SKM-1 (cell line): ENCODE results near the gene SYNPO.

Source experiments
- DNase-seq: peaks from one replicate; lab custom pipeline; 2025; ENCODE audit not compliant: unreplicated experiment; lab: John Stamatoyannopoulos, UW

SYNPO gene

DNA sequence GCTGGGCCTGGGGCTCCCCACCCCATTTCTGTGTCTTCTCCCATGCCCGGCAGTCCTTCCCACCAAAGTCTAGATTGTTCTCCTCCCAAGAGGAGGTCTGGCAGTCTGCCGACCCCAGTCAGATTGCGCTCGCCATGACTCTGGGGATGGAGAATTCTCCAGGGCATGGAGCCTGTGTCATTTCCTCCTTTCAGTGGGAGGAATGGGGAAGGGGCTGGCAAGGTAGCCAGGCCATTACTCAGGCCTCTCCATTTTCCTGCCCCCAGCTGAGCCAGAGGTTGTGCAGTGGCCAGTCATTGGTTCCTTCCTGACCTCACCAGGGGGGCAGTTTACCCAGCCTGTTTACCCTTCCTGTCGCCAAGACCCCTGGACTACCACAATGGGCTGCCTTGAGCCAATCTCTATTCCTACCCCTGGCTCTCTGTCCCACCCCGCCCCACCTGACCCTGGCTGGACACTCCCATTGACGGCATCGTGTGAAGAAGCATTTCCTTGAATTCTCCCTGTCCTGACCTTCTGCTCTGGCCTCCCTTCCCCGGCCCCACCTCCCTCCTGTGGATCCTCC is 628 bp downstream of the SYNPO start:
- DNase-seq: no peak

DNA sequence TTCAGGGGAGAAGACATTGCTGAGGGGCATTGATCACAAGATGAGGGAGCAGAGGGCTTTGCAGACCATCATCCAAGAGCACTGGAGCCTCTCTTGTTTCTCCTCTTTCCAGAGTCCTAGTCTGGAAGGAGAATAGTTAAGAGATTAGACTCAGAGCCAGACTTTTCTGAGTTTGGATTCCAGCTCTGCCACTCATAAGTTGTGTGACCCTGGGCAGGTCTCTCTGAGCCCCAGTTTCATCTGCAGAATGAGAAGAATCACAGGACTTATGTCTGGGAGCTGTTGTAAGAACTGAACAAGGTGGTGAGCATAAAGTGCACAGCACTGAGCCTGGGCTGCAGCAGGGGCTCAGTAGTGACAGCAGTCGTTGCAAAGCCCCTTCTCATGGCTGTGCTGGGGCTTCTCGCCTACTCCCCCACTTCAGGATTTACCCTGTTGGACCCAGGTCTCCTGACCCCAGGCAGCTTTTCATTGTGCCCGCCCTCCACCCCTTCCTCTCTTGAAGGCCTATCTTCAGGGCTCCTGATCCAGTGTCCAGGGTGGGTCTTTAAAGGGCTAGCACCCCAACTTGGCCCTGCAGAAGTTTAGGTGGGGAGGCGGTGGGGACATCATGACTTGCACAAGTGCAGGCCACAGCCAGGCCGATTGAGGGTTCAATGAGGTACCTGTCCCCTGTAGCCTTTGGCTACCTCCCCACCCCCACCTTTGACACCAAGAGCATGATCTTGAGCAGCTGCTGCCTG is 1.5 kb downstream of the SYNPO start:
- no peak for DNase-seq

DNA sequence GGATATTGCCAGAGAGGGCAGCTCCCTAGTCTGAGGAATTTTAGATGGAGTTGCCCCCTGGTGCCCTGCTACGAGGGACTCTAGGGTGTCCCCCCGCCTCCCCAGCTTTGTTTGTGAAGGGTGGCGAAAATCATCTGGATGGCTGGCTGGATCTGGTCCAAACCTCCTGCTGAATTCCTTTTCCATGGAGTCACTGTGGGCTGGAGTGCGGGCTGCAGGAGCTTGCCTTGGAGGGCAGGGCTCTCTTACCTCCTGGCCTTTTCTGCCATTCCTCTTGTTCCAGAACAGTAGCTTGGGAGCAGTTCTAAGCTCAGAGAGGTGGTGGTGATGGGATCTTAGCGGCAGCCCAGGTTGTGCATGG is 2.1 kb downstream of the SYNPO start:
- DNase-seq: no peak

DNA sequence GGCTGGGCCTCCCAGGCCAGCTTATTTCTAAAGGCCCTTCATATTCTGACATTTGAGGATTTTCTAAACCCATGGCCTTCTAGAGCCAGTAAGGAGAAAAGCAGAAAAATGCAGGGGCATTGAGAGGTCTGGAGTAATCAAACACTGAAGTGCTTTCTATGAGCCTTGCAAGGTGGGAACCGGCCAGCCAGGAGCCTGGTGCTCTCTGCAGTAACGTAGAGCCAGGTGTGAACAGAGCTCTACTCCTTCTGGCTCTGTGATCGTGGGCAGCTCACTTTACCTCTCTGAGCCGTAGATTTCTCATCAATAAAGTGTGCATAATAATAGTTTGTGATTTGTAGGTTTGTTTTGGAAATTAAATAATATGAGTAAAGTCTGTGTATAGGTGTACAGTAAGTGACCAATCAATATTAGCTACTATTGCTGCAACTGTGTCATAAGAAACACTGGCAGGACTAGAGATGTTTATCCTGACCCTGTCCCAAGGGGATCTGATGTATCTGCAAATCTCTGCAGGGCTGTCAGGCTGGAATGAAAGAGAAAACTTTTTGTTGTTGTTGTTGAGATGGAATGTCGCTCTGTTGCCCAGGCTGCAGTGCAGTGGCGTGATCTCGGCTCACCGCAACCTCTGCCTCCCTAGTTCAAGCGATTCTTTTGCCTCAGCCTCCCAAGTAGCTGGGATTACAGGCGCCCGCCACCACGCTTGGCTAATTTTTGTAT is 2.7 kb downstream of the SYNPO start:
- no peak for DNase-seq

GRCh38 chr5:150644058-150644457 is 3.6 kb downstream of the SYNPO start:
- DNase-seq: no peak

- no peak for DNase-seq
Observed at GRCh38 chr5:150644514-150644913, 4.1 kb downstream of the SYNPO start.

GRCh38 chr5:150645070-150645700 is 4.7 kb downstream of the SYNPO start:
- no peak for DNase-seq

GRCh38 chr5:150647275-150648251 is 7.1 kb downstream of the SYNPO start:
- no peak for DNase-seq

DNA sequence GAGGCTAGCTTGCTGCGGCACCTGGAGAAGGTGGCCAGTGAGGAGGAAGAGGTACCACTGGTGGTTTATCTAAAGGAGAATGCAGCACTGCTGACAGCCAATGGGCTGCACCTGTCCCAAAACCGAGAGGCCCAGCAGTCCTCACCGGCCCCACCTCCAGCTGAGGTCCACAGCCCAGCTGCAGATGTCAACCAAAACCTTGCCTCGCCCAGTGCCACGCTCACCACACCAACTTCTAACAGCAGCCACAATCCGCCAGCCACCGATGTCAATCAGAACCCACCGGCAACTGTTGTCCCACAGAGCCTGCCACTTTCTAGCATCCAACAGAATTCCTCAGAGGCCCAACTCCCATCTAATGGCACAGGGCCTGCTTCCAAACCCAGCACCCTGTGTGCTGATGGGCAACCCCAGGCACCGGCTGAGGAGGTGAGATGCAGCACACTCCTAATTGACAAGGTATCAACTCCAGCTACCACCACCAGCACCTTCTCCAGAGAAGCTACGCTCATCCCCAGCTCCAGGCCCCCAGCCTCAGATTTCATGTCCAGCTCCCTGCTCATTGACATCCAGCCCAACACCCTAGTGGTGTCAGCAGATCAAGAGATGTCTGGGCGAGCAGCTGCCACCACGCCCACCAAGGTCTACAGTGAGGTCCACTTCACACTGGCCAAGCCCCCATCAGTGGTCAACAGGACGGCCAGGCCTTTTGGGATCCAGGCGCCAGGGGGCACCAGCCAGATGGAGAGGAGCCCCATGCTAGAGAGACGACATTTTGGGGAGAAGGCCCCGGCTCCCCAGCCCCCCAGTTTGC is 8.0 kb downstream of the SYNPO start:
- DNase-seq: no peak

DNA sequence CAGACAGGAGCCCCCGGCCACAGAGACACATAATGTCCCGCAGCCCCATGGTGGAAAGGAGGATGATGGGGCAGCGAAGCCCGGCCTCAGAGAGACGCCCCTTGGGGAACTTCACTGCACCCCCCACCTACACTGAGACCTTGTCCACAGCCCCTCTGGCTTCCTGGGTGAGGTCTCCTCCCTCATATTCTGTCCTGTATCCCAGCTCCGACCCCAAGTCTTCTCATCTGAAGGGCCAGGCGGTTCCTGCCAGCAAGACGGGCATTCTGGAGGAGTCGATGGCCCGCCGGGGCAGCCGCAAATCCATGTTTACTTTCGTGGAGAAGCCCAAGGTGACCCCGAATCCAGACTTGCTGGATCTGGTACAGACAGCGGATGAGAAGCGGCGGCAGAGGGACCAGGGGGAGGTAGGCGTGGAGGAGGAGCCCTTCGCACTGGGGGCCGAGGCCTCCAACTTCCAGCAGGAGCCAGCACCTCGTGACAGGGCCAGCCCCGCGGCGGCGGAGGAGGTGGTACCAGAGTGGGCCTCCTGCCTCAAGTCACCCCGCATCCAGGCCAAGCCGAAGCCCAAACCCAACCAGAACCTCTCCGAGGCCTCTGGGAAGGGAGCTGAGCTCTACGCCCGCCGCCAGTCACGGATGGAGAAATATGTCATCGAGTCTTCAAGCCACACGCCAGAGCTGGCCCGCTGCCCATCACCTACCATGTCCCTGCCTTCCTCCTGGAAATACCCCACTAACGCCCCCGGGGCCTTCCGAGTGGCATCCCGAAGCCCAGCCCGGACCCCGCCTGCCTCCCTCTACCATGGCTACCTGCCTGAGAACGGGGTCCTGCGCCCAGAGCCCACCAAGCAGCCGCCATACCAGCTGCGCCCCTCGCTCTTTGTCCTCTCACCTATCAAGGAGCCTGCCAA is 8.9 kb downstream of the SYNPO start:
- no peak for DNase-seq

DNA sequence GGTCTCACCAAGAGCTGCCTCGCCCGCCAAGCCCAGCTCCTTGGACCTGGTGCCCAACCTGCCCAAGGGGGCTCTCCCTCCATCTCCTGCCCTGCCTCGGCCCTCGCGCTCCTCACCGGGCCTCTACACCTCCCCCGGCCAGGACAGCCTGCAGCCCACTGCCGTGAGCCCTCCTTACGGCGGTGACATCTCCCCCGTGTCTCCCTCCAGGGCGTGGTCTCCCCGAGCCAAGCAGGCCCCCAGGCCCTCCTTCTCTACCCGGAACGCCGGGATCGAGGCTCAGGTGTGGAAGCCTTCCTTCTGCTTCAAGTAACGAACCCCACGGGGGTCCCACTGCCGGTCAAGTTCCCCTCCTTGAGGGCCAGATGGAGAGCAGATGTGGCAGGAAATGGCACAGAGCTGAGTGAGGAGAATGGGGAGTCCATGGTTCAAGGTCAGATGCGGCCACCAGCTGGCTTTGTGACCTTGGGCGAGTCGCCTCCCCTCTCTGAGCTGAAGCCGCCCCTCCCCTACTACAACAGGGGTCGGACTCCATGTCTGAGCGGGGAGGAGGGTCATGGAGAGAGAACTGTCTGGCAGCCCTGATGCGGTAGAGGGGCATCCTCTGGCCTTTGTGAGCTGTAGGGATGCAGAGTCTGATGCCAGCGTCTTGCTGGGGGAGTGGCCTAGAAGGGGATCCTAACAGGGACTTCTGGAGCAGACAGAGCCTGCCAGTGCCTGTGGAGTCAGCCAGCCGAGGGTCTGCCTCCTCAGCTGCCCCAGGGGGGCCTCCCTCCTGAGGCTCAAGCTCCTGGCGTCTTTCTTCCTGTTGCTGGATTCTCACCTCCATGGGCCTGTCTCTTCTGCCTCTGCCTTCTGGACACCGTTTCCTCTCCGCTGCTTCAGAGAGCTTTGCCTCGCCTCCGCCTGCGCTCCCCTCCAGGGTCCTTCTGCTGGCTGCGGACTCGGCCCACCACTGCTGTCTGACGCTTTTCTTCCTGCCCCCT is 9.9 kb downstream of the SYNPO start:
- DNase-seq: no peak

- DNase-seq: no peak
Observed at GRCh38 chr5:150651382-150651781, 10.9 kb downstream of the SYNPO start.

DNA sequence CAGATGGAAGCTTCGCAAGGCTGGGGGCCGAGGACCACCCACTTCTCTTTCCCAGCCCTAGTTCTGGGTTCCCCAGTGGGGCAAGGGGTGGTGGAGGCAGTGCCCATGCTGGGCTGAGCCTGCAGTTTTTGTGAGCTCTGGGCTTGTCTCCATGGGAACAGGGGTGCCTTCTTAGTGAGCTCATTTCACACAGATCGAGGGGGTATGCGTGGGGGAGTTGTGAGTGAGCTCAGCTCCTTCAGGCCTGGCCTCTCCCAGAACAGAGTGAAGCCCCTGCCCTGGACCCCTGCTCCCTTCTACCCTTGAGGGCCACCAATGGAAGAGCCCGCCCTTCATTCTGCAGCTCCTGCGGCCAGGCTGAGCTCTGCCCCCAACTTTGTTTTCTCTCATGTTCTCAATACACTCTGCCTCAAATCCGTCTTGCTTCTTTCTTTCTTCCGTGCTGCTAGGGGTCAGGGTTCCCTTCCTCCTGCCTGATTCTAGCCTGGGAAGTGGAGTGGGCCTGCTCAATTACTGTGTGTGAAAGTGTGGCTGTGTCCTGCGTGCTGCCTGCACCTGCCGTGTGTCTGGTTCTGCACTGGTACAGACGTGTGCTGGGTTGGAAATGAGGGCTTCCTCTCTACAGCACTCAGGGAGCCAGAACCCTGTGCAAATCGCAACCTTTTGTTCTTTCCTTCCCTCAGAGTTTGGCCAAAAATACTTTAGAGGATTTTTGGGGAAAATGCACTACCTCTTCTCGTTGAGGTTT is 11.6 kb downstream of the SYNPO start:
- DNase-seq: no peak

DNA sequence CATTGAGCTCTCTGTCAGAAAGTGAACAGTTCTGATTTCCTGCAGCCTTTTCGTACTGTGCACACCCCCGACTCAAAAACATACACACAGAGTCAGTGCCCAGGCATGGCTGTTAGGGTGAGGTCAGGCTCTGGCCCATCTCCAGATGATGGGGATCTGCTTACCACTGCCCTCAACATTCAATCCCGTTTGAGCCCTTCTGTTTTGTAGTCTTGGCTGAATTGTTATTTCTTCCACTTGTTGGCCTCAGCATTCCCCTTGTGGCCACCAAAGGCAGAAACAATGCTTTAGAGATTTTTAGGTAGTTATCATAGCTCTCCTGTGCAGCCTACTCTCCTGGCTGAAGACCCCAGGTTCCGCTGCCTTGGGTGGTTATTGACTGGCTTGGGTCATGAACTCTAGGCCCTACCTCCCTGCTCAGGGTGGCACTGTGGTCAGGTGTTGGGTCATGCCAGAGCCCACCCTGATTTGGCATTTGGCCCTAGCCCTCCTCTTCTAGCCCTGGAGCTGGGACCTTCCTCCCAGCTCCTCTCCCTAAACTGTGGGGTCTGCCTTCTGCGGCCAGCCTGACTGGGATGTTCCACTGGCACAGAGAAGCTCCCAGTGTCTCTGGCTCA is 12.8 kb downstream of the SYNPO start:
- no peak for DNase-seq

DNA sequence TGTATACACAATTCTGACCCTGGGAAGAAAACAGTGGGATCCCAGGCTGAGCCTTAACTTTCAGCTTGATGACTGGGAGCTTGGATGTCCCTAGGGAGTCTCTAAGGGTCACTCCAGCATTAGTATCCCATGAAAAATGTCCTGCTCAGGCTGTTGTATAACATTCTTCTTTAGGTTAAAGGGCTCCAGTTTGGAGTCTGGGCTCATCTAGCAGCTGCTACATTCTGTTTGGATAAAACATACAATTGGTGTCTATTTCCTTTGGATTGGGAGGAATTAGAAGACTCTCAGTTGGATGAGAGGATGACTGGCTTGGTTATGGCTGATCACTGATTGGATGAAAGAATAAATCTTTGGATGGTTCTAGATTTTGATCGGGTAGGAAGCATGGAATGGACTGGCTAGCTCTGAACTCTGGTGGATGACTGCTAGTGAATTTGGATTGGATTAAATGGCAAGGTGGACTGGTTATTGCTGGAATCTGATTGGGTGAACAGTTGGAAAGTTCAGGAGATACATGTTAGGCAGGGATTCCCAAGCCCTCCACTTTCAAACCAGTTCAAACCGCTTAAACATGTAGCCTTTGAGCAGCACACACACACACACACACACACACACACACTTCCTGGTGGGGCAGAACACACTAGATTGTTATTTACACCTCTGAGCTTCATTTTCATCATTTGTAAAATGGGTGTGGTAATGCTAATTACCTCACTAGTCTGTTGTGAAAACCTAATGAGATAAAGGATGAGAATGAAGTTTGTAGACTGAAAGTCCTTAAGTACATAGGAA is 13.5 kb downstream of the SYNPO start:
- no peak for DNase-seq

DNA sequence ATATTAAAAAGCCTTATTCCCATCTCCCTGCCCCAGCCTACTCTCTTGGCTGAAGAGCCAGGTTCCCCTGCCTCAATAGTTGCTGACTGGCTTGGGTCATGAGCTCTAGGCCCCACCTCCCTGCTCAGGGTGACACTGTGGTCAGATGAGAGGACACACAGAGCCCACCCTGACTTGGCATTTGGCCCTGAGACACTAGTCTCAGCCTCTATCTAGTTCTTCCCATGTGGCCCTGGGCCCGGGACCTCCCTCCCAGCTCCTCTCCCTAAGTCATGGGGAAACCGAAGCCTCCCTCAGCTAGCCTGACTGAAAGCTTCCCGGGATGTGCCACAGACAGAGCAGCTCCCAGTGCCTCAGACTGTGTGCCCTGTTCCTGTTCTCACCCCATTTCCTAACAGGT is 14.8 kb downstream of the SYNPO start:
- DNase-seq: no peak
